ENCODE measurements around the gene AKTIP.

AKTIP gene

GRCh38 chr16:53495325-53495724 is 7.7 kb downstream of the AKTIP start:
- peaks cover 66% of the 10 kb centered on the region for H3K36me3 ChIP-seq (ENCODE audit: low read depth)
- no peak overlapping the region for H3K27ac ChIP-seq (ENCODE audit: poor library complexity, severe bottlenecking)
- DNase-seq (ENCODE audit: low spot score) (no peak), ATAC-seq (ENCODE audit: low read depth) (no peak)
- no peaks in the 10 kb centered on the region for H3K27me3 ChIP-seq (ENCODE audit: insufficient read depth, poor library complexity, severe bottlenecking)
- no peak for TF ChIP-seq CTCF (IDR thresholded peaks at IDR 0.05; ENCODE audit: poor library complexity, severe bottlenecking)
- H3K4me3 ChIP-seq (ENCODE audit: severe bottlenecking) = no peak overlapping the region
- no peaks in the 10 kb centered on the region for H3K4me1 ChIP-seq (ENCODE audit: insufficient read depth, poor library complexity, severe bottlenecking)
- no peaks in the 10 kb centered on the region for H3K9me3 ChIP-seq (ENCODE audit: severe bottlenecking)

- DNase-seq (ENCODE audit: low spot score) (no peak), ATAC-seq (ENCODE audit: low read depth) (no peak)
- H3K36me3 ChIP-seq (ENCODE audit: low read depth) = peaks cover 73% of the 10 kb centered on the region
- no peak overlapping the region for H3K27ac ChIP-seq (ENCODE audit: poor library complexity, severe bottlenecking)
- no peak overlapping the region for H3K4me3 ChIP-seq (ENCODE audit: severe bottlenecking)
- H3K9me3 ChIP-seq (ENCODE audit: severe bottlenecking) = no peaks in the 10 kb centered on the region
- no peaks in the 10 kb centered on the region for H3K27me3 ChIP-seq (ENCODE audit: insufficient read depth, poor library complexity, severe bottlenecking)
- no peak for TF ChIP-seq CTCF (IDR thresholded peaks at IDR 0.05; ENCODE audit: poor library complexity, severe bottlenecking)
- no peaks in the 10 kb centered on the region for H3K4me1 ChIP-seq (ENCODE audit: insufficient read depth, poor library complexity, severe bottlenecking)
These were observed 8.4 kb downstream of the AKTIP start for GRCh38 chr16:53494636-53495035.

GRCh38 chr16:53492503-53492902 is 10.5 kb downstream of the AKTIP start:
- Histone ChIP-seq H3K4me3 (ENCODE audit: severe bottlenecking) (no peak overlapping the region), H3K4me1 (ENCODE audit: insufficient read depth, poor library complexity, severe bottlenecking) (no peaks in the 10 kb centered on the region), H3K27ac (ENCODE audit: poor library complexity, severe bottlenecking) (no peak overlapping the region), H3K9me3 (ENCODE audit: severe bottlenecking) (no peaks in the 10 kb centered on the region), H3K27me3 (ENCODE audit: insufficient read depth, poor library complexity, severe bottlenecking) (no peaks in the 10 kb centered on the region), H3K36me3 (ENCODE audit: low read depth) (peaks cover 70% of the 10 kb centered on the region)
- DNase-seq (ENCODE audit: low spot score) (no peak), ATAC-seq (ENCODE audit: low read depth) (no peak)
- TF ChIP-seq CTCF (IDR thresholded peaks at IDR 0.05; ENCODE audit: poor library complexity, severe bottlenecking) = no peak

- no peak for ATAC-seq (ENCODE audit: low read depth)
These were observed 13.3 kb downstream of the AKTIP start for GRCh38 chr16:53489755-53490154.

More at GRCh38 chr16:53489755-53490154, 13.3 kb downstream of the AKTIP start:
- H3K27ac ChIP-seq (ENCODE audit: poor library complexity, severe bottlenecking) = no peak overlapping the region
- TF ChIP-seq CTCF (IDR thresholded peaks at IDR 0.05; ENCODE audit: poor library complexity, severe bottlenecking) = no peak
- no peaks in the 10 kb centered on the region for H3K27me3 ChIP-seq (ENCODE audit: insufficient read depth, poor library complexity, severe bottlenecking)
- no peak overlapping the region for H3K4me3 ChIP-seq (ENCODE audit: severe bottlenecking)
- no peaks in the 10 kb centered on the region for H3K4me1 ChIP-seq (ENCODE audit: insufficient read depth, poor library complexity, severe bottlenecking)
- no peak for DNase-seq (ENCODE audit: low spot score)
- H3K36me3 ChIP-seq (ENCODE audit: low read depth) = peaks cover 79% of the 10 kb centered on the region
- no peaks in the 10 kb centered on the region for H3K9me3 ChIP-seq (ENCODE audit: severe bottlenecking)
